A204.1 (cell line): Measurements from ENCODE around the gene S100A5.
"Not testable (repeated sequence)": the region's sequence is repeated elsewhere in the genome, so short reads cannot be mapped to it uniquely, and the experiment has no call there.

Experiments used
- FAIRE-seq: peaks from 2 replicates; lab custom pipeline; 2012; peaks lifted over from hg19 to GRCh38; lab: Jason Lieb, UNC

Gene S100A5

GRCh38 chr1:153532769-153533599, 7.8 kb downstream of the S100A5 start:
- no peak for FAIRE-seq

- no peak for FAIRE-seq
Observed at GRCh38 chr1:153532181-153532580, 8.6 kb downstream of the S100A5 start.

DNA sequence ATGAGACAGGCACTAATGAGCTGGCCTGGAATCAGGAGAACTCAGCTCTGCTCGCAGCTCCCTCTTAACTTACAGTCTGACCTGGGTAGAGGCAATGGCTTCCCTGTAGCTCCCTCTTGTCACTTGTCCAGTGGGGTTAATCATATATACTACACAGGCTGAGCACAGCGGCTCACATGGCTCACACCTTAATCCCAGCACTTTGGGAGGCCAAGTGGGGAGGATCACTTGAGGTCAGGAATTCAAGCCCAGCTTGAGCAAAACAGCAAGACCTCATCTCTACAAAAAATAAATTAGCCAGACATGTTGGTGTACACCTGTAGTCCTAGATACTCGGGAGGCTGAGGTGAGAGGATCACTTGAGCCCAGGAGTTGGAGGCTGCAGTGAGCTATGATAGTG, 9.1 kb downstream of the S100A5 start:
- no peak for FAIRE-seq

DNA sequence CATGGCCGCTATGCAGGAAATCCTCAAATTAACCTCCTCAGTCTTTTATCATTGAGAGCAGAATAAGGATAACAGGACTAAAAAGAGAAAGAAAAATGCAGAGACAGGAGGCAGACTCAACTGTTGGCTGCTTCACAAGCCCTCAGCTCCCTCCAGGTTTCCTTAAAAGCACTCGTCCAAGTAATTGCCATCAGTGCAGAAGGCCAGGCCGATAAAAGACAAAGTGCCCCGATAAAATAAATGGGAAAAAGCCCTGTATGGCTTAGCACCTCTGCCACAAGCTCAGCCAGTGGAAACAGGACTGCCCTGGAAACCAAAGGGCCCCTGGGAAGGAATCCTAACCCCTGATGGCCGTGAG, 13.1 kb downstream of the S100A5 start:
- FAIRE-seq: no peak

GRCh38 chr1:153527023-153527682, 13.6 kb downstream of the S100A5 start:
- no peak for FAIRE-seq

- no peak for FAIRE-seq
Observed at GRCh38 chr1:153526132-153526543, 14.6 kb downstream of the S100A5 start.

DNA sequence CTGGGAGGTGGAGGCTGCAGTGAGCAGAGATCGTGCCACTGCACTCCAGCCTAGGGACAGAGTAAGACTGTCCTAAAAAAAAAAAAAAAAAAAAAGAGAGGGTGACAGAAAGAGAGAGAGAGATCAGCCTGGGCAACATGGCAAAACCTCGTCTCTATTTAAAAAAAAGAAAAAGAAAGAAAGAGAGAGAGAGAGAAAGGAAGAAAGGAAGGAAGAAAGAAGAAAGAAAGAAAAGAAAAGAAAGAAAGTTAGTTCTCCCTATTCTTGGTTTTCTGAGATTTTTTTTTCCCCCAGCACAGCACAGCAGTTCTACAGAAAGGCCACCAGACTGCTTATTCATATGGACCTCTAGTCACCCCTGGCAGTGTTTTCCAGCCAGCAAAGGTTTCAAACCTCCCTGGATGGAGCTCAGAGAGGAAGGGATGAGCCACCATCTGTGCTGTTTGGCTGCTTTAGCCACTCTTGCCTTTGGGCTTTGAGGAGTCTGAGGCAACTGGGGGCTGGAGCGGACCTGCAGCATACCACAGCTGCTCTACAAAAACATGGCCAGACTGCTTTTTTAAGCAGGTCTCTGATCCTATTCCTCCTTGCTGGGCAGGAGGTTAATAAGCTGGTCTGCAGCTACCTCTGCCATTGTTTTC, 15.5 kb downstream of the S100A5 start:
- no peak for FAIRE-seq

DNA sequence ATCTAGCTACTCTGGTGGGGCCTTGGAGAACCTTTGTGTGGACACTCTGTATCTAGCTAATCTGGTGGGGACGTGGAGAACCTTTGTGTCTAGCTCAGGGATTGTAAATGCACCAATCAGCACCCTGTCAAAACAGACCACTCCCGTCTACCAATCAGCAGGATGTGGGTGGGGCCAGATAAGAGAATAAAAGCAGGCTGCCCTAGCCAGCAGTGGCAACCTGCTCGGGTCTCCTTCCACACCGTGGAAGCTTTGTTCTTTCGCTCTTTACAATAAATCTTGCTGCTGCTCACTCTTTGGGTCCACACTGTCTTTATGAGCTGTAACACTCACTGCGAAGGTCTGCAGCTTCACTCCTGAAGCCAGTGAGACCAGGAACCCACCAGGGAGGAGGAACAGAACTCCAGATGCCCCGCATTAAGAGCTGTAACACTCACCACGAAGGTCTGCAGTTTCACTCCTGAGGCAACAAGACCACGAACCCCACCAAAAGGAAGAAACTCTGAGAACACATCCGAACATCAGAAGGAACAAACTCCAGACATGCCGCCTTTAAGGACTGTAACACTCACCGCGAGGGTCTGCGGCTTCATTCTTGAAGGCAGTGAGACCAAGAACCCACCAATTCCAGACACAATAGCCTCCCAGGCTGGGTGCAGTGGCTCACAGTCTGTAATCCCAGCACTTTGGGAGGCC, 18.2 kb downstream of the S100A5 start:
- not testable (repeated sequence) for FAIRE-seq

- not testable (repeated sequence) for FAIRE-seq
Observed at GRCh38 chr1:153521808-153522207, 18.9 kb downstream of the S100A5 start.

DNA sequence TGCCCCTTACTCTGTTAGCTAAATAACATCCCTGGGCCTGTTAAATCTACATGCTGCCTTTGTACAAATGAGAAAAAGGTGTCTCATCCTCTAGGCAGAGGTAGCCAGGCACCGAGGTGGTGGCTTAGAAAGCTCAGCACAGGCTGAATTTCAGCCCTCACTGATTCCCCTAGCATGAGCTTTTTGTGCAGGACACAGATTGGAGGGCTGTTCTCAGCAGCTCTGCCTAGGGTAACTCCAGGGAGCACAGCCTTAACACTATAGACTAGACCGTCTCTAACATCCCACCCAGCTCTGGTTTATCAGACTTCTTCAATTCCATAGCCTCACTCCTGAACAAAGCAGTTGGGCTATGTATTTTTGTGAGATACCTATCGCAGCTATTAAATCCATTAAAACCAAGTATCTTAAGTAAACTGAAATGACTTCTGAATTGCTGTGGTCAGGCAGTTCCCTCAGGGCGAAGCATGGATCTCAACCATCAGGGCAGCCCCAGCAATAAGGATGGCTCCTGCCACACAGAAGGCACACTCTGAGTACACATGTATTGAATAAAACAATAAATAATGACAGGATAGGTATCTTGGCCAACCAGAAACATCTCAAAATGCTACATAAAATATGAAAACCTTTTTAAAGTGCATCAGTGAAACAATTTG, 19.8 kb downstream of the S100A5 start:
- FAIRE-seq: no peak

DNA sequence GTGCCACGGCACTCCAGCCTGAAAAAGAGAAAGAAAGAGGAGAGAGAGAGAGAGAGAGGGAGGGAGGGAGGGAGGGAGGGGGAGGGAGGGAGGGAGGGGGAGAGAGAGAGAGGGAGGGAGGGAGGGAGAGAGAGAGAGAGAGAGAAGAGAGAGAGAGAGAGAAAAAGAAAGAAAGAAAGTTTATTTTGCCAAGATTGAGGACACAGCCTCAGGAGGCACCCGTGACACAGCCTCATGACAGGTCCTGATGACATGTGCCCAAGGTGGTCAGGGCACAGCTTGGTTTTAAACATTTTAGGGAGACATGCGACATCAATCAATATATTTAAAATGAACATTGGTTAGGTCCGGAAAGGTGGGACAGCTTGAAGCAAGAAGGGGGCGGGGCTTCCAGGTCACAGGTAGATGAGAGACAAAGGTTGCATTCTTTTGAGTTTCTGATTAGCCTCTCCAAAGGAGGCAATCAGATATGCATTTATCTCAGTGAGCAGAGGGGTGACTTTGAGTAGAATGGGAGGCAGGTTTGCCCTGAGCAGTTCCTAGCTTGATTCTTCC, 20.5 kb downstream of the S100A5 start:
- FAIRE-seq: not testable (repeated sequence)

GRCh38 chr1:153519242-153519641, 21.5 kb downstream of the S100A5 start:
- no peak for FAIRE-seq

GRCh38 chr1:153515504-153516394, 25.0 kb downstream of the S100A5 start:
- FAIRE-seq: no peak

DNA sequence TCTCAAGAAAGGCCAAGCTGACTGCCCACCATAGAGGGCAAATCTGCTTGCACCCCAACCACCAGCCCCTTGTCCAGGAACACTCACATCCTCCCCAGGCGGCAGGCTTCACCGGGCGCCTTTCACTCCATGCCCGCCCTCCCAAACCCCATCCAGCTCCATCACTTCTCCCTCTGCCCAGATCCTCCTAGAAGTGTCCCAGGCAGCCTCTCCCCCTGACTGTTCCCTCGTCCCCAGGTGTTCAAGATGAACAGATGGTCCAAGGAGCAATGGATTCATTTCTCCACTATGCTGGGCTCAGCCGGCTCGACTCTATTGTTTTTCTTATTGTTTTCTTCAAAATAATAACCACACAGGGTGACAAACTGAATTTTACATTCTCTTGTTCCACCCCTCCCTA, 27.1 kb downstream of the S100A5 start:
- FAIRE-seq: no peak

GRCh38 chr1:153513023-153513422, 27.7 kb downstream of the S100A5 start:
- no peak for FAIRE-seq

DNA sequence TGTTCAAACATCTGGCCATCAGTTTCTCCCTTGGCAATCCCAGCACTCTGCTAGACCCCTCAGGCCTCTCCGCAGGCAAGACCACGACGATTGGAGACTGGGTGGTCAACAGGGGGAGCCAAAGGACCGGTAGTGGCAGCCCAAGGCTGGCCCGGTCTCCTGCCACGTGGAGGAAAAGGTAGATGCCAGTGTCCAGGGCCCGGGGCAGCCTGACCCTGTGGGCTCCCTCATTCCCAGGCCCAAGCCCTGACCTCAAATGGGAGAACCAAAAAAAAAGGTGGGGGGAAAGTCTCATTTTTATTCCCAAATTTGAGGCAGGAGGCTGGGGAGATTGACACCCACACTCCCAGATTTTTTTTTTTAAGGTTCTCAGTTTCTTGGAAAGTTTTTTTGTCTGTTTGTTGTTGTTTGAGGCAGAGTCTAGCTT, 29.7 kb downstream of the S100A5 start:
- no peak for FAIRE-seq

- FAIRE-seq: no peak
Observed at GRCh38 chr1:153509729-153510354, 30.9 kb downstream of the S100A5 start.

DNA sequence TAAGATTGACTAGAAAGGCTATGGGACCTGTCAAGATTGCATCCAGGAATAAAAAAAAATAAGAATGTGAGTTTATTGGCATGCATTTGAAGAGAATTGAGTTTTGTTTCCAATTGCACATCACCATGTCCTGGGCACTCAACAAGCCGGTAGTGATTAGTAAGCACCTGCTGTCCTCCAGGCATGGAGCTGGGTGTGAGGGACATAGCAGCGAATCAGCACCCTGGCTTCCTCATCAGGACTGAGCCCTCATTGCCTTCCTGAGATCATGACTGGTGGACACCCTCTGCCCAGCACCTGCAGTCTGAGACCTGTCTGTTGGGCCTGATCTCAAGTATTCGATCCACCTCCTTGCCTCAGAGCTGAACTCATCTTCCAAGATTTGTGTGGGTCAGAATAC, 31.7 kb downstream of the S100A5 start:
- no peak for FAIRE-seq

DNA sequence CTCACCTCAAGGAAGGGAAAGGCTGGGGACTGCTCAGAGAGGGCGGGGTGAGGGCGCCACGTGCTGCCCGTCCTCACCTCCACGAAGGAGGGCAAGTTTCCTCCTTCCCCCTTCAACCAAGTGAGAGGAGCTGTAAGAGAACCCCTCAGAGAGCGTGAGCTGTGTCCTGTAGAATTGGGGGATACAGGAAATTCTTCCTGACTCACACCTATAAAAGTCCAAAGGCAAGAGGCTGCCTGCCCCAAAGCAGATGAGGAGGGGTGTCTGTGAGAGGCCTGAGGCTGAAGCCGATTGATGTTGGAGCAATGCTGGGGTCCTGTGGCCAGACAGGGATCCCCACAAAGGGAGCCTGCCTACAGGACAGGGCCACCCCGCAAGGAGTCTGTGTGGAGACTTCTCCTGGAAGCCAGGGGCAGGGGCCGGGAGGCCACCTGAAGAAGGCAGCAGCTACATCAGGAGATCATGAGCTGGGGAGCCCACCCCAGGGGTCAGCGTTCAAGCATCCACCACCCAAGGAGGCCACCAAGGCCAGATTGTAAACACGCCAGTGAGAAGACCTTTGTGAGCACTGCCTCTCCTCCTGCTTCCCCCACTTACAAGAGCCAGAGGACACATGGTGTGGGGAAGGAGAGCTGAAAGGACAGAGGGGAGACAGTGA, 32.7 kb downstream of the S100A5 start:
- FAIRE-seq: no peak
